ENCODE measurements around the gene CABP4. TPM values are rescaled to one million over a fixed set of nuclear protein-coding genes. Genes with fewer than 3 reads are reported as not detected.

CABP4 gene
- total RNA-seq, 1 donor, result not detected

DNA sequence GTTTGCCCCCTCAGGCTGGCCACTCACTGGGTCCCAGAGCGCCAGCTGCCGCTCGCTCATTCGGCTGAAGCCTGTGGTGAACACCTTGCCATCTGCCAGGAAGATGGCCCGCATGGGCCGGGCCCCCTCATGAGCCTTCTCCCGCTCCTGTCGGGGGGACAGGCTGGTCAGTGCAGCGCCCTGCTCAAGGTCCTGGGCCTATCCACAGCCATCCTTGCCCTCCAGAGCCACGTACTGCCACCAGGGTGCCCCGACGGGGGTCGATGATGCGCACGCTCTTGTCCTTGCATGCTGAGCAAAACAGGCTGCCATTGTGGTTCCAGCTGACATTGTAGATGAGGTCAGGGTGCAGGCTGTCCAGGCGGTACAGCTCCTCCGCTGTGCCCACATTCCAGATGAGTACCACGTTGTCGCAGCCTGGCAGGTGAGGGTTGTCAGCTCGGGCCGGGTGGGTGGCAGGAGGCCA lies 14.0 kb upstream of the CABP4 start:
- Histone ChIP-seq H3K27ac (ENCODE audit: low read depth, low read length) (no peak overlapping the region), H3K4me3 (ENCODE audit: insufficient read depth, low read length) (no peak overlapping the region), H3K9me3 (ENCODE audit: low read depth, low read length) (no peaks in the 10 kb centered on the region), H3K79me2 (ENCODE audit: insufficient read depth, low read length) (peaks cover 18% of the 10 kb centered on the region), H4K20me1 (ENCODE audit: insufficient read depth, low read length) (peaks cover 10% of the 10 kb centered on the region), H3K36me3 (ENCODE audit: insufficient read depth, low read length) (peaks cover 13% of the 10 kb centered on the region), H3K27me3 (ENCODE audit: insufficient read depth, low read length) (no peaks in the 10 kb centered on the region), H3K4me1 (ENCODE audit: insufficient read depth, low read length) (peaks cover 7% of the 10 kb centered on the region), H3K4me2 (ENCODE audit: insufficient read depth, low read length) (no peak overlapping the region), H2AFZ (ENCODE audit: low read length) (no peak overlapping the region)
- TF ChIP-seq, protein P1, sequence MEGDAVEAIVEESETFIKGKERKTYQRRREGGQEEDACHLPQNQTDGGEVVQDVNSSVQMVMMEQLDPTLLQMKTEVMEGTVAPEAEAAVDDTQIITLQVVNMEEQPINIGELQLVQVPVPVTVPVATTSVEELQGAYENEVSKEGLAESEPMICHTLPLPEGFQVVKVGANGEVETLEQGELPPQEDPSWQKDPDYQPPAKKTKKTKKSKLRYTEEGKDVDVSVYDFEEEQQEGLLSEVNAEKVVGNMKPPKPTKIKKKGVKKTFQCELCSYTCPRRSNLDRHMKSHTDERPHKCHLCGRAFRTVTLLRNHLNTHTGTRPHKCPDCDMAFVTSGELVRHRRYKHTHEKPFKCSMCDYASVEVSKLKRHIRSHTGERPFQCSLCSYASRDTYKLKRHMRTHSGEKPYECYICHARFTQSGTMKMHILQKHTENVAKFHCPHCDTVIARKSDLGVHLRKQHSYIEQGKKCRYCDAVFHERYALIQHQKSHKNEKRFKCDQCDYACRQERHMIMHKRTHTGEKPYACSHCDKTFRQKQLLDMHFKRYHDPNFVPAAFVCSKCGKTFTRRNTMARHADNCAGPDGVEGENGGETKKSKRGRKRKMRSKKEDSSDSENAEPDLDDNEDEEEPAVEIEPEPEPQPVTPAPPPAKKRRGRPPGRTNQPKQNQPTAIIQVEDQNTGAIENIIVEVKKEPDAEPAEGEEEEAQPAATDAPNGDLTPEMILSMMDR (IDR thresholded peaks at IDR 0.05; ENCODE audit: extremely low read depth, low read depth, low read length), result no peak
- DNase-seq (ENCODE audit: insufficient read length, low spot score, missing footprints), result no peak

DNA sequence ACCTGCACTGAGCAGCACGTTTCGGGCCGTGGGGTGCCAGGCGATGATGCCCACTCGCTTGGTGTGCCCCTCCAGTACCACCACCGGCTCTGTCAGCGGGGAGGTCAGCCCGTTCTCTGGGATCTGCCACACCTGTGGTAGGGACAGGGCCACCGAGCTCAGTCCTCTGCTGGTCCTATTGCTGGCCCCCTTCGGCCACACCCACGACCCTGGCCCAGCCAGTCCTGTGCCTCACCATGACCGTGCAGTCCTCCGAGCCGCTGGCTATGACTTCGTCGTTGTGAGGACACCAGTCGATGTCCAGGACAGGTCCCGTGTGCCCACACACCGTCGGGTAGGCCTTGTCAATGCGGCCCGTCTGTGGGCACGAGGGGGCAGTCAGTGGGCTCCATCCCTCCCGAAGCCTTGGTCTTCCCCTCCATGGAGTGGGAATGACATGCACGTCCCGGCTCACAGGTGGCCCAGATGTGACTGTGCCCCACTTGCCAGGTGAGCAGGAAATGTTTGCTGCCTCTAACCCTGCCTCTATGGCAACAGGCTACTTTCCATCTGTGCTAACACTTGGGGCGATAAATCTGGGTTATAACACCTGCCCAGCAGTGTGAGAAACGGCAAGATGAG lies 13.3 kb upstream of the CABP4 start:
- H3K9me3 ChIP-seq (ENCODE audit: low read depth, low read length), result no peaks in the 10 kb centered on the region
- no peak overlapping the region for H2AFZ ChIP-seq (ENCODE audit: low read length)
- H4K20me1 ChIP-seq (ENCODE audit: insufficient read depth, low read length), result peaks cover 10% of the 10 kb centered on the region
- peak; percentile 89 for DNase-seq (ENCODE audit: insufficient read length, low spot score, missing footprints)
- peak overlapping the region; percentile 86 for H3K4me2 ChIP-seq (ENCODE audit: insufficient read depth, low read length)
- peak overlapping the region; percentile 92 for H3K4me3 ChIP-seq (ENCODE audit: insufficient read depth, low read length)
- peaks cover 7% of the 10 kb centered on the region for H3K4me1 ChIP-seq (ENCODE audit: insufficient read depth, low read length)
- H3K27me3 ChIP-seq (ENCODE audit: insufficient read depth, low read length), result no peaks in the 10 kb centered on the region
- no peak overlapping the region for H3K27ac ChIP-seq (ENCODE audit: low read depth, low read length)
- H3K36me3 ChIP-seq (ENCODE audit: insufficient read depth, low read length), result peaks cover 13% of the 10 kb centered on the region
- TF ChIP-seq, protein P1 (IDR thresholded peaks at IDR 0.05; ENCODE audit: extremely low read depth, low read depth, low read length), result no peak
- peaks cover 18% of the 10 kb centered on the region for H3K79me2 ChIP-seq (ENCODE audit: insufficient read depth, low read length)

DNA sequence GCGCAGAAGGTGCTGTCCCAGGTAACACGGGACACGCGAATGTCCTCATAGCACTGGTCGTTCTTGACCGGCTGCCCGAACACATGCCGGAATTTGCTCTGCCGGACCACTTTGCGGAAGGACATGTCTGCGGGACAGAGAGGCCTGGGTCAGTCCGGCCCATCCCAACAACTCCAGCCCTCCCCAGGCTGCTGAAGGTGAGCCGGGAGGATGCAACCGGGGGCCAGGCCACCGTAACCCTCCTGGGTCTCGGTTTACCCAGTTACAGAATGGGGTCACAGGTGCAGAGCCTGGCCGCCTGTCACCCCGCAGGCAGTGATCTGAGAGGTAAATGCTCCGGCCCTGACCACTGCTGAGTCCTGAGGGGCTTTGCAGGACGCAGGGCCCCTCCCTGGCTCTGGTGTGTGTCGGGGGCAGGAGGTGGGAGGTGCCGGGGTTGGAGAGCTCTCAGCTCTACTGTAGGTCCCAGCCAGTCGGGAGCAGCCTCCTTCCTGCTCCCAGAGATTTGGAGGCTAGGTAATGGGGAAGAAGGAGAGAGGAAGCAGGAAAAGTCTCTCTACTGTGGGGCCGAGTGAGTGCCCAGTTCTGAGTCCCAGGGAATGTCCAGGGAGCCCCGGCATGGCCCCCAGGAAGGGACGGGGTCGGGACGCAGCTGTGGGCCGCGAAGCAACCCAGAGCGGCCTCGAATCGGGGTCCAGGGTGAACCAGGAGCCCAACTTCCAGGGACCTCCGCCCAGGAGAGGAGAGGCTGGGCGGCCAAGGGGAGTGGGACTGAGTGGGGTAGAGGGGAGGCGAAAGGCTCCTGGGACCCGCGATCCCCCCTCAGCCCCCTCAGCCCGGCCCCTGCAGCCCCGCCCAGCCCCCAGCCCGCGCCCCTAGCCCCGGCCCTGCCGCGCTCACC lies 12.4 kb upstream of the CABP4 start:
- H3K9me3 ChIP-seq (ENCODE audit: low read depth, low read length), result no peaks in the 10 kb centered on the region
- H3K4me2 ChIP-seq (ENCODE audit: insufficient read depth, low read length), result peak overlapping the region; percentile 86
- H3K36me3 ChIP-seq (ENCODE audit: insufficient read depth, low read length), result peaks cover 13% of the 10 kb centered on the region
- H4K20me1 ChIP-seq (ENCODE audit: insufficient read depth, low read length), result peaks cover 10% of the 10 kb centered on the region
- TF ChIP-seq, protein P1 (IDR thresholded peaks at IDR 0.05; ENCODE audit: extremely low read depth, low read depth, low read length), result no peak
- peaks cover 7% of the 10 kb centered on the region for H3K4me1 ChIP-seq (ENCODE audit: insufficient read depth, low read length)
- H3K27me3 ChIP-seq (ENCODE audit: insufficient read depth, low read length), result no peaks in the 10 kb centered on the region
- H2AFZ ChIP-seq (ENCODE audit: low read length), result no peak overlapping the region
- peaks cover 18% of the 10 kb centered on the region for H3K79me2 ChIP-seq (ENCODE audit: insufficient read depth, low read length)
- DNase-seq (ENCODE audit: insufficient read length, low spot score, missing footprints), result peak; percentile 96
- H3K27ac ChIP-seq (ENCODE audit: low read depth, low read length), result peak overlapping the region; percentile 65
- peak overlapping the region; percentile 92 for H3K4me3 ChIP-seq (ENCODE audit: insufficient read depth, low read length)

DNA sequence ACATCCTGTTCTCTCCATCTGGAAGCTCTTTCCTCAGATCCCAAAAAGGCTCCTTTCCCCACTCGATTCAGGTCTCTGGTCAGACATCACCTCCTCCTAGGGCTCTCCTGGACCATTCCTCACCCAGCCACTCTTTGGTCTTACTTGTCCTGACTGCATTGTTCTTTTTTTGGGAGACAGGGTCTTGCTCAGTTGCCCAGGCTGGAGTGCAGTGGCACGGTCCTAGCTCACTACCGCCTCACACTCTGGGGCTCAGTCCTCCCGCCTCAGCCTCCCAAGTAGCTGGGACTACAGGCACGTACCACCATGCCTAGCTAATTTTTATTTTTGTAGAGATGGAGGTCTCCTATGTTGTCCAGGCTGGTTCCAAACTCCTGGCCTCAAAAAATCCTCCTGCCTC lies 9.6 kb upstream of the CABP4 start:
- H3K9me3 ChIP-seq (ENCODE audit: low read depth, low read length), result no peaks in the 10 kb centered on the region
- no peak for DNase-seq (ENCODE audit: insufficient read length, low spot score, missing footprints)
- no peak overlapping the region for H2AFZ ChIP-seq (ENCODE audit: low read length)
- peaks cover 7% of the 10 kb centered on the region for H3K4me1 ChIP-seq (ENCODE audit: insufficient read depth, low read length)
- no peak overlapping the region for H3K27ac ChIP-seq (ENCODE audit: low read depth, low read length)
- H3K36me3 ChIP-seq (ENCODE audit: insufficient read depth, low read length), result peaks cover 6% of the 10 kb centered on the region
- H3K4me2 ChIP-seq (ENCODE audit: insufficient read depth, low read length), result no peak overlapping the region
- TF ChIP-seq, protein P1 (IDR thresholded peaks at IDR 0.05; ENCODE audit: extremely low read depth, low read depth, low read length), result no peak
- peaks cover 3% of the 10 kb centered on the region for H3K27me3 ChIP-seq (ENCODE audit: insufficient read depth, low read length)
- H3K79me2 ChIP-seq (ENCODE audit: insufficient read depth, low read length), result peaks cover 18% of the 10 kb centered on the region
- H3K4me3 ChIP-seq (ENCODE audit: insufficient read depth, low read length), result no peak overlapping the region
- peaks cover 6% of the 10 kb centered on the region for H4K20me1 ChIP-seq (ENCODE audit: insufficient read depth, low read length)

Measured in osteoblast (primary cell).